Stimulated activated CD4-positive, alpha-beta T cell treated with anti-CD3 and anti-CD28 coated beads, Interleukin-1b, Interleukin-23, amount 100 ng/mL, for 4 hours (primary cell): ENCODE data around the gene IVL.

ENCODE experiments used
- DNase-seq, 2 donors: peaks; one replicate each; pipeline ENCODE4 v3.0.0-alpha.2; 2020; ENCODE audit warnings: low read depth in 2 of 2

IVL gene

DNA sequence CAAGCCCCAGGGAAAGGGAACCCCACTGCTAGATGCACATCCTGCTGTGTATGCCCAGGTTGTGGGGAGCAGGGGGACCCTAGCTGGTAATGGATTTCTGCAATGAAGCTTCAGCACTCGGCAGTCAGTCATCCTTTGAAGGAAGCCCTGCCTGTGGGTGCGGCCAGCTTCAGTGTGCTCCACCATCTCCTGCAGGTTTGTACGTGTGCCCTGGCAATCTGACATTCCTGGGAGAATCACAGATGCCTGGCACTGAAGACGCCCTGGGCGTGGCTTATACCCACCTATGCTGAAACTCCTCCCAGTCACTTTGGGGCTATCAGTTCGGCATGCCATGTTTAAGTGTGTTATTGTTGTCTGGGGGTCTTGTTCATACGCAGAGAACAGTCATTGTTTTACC is 45.4 kb downstream of the IVL start:
- no peak for DNase-seq

DNA sequence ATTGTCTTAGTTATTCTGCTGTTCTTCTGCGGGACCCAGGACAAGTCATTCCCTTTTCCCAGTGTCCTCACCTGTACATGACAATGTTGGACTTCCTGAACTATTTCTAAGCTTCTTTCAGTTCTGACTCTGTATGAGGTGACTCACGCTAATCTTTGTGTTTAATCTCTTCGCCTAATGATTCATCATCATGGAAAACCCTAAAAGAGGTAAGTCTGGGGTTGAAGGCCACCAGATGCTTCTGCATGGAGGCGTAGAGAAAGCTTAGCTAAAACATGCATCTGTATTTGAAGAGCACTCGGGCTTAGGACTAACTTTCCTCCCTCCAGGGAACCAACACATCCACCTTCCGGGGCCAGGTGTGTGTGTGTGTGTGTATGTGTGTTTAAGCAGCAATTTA is 46.1 kb downstream of the IVL start:
- no peak for DNase-seq

DNA sequence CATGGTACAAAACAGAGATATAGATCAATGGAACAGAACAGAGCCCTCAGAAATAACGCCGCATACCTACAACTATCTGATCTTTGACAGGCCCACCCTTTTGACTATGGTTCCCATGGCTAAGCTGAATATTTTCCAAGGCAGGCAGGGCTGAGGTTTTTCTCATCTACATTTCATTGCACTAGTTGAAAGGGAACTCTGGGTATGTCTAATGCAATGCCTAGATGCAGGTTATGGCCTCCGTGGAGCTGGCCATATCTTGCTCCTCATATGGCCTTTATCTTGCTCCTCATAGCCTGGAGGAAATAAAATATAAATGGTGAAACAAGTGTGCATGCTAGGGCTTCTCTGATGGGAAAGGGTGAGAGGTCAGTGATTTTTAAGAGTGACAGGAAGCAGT is 49.2 kb downstream of the IVL start:
- no peak for DNase-seq

DNA sequence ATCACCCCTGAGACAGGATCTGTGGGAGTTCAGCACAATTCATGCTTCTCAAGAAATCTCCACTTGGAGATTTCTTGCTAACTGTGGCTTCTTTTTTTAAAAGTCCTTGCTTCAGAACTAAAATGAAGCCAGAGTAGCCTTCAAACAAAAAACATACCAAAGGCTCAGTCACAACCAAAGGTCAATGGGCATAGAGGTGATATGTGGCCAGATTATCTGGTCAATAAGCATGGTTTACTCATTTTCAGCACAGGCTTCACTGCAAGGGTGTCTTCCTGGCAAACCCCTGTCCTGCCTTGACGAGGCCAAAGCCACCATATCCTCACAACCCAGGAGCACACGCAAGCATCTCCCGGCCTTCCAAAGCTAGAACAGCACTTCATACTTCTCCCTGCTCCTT is 50.9 kb downstream of the IVL start:
- no peak for DNase-seq

DNA sequence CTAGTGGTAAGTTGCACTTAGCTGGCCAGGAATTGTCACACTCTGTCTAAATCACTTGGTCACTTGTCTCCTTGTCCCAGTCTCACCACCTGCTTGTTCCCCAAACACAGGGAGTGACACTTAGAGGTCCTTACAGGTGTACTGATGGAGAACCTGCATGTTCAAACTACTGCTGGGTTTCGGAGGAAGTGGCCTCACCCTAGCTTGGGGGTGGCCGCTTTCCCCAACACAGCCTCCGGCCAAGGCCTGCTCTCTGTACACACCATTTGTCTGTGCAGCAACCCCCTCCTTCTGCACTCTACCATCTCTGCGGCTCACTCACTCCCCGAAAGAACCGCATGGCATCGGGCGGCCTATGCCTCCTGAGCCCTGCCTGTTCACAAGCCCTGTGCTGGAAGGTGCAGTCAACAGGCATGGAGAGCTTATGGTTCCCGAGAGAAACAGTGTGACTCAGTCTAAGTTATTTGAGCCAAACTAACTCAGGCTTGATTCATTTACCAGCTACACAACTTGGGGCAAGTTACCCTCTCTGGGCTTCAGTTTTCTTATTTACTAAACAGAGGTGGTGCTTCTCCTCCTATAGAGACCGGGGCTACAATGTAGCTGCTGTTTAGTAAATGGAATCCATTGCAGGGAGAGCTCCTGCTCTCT is 51.6 kb downstream of the IVL start:
- no peak for DNase-seq

DNA sequence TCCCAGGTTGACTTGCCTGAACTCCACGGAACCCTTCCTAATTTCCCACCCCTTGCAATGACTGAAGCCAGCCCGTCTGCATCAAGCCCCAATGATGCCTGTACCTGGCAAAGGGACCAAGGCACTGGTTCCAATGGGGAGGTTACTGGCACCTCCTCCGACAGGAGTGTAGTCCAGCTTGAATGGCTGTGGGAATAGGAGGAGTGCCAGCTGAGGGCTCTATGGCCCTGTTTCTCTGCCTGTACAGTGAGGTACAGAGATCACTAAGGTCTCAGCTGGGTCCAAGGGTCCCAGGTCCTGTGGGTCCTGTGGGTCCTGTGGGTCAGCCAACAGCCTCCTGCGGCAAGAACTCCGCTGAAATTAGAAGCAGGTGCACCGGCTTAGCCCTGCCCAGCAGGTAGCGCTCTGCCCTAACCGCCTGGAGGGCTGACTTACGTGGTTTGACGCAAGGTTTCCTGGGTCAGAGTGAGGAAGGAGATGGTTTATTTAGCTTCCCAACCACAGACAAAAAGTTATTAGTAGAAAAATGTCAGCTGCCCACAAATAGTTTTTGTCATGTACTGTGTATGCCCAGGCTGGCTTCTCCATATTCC is 52.2 kb downstream of the IVL start:
- DNase-seq = no peak
